Spleen (tissue), 11 donors: ENCODE results near the gene UBXN1. TPM values are rescaled to one million over a fixed set of nuclear protein-coding genes. Genes with fewer than 3 reads are reported as not detected.
A peak's percentile ranks its signal among the peaks of the same experiment; 100 is the strongest.

Source experiments
- DNase-seq: peaks from one replicate; pipeline ENCODE4 v3.0.0-alpha.2; 2020
- H3K27ac ChIP-seq, 8 donors: fragments of 200-600 bp; sonication (generic) in 7 of 8; 1 replicate in 4 of 8; 2 replicates in 4 of 8; pipeline versions ENCODE4 v1.5.0 to v1.8.0; 2016 to 2021; ENCODE audit warnings: inconsistent platforms in 4 of 8, mild to moderate bottlenecking in 4 of 8, moderate library complexity in 1 of 8
- H3K27me3 ChIP-seq, 7 donors: fragments of 200-600 bp; sonication (generic) in 6 of 7; replicated peaks in 1 of 7; 1 replicate in 4 of 7; 2 replicates in 3 of 7; pipeline versions ENCODE4 v1.5.0 to v1.8.0; 2016 to 2021; ENCODE audit warnings: inconsistent platforms in 3 of 7, mild to moderate bottlenecking in 1 of 7
- H3K36me3 ChIP-seq, 6 donors: fragments of 200-600 bp; sonication (generic) in 5 of 6; 1 replicate in 4 of 6; 2 replicates in 2 of 6; pipeline versions ENCODE4 v1.5.0 to v1.8.0; 2016 to 2021; ENCODE audit warnings: inconsistent platforms in 2 of 6
- H3K4me1 ChIP-seq, 6 donors: fragments of 200-600 bp; sonication (generic) in 5 of 6; 1 replicate in 3 of 6; 2 replicates in 3 of 6; pipeline versions ENCODE4 v1.5.0 to v1.8.0; 2016 to 2021; ENCODE audit warnings: inconsistent platforms in 3 of 6
- H3K4me3 ChIP-seq, 8 donors: fragments of 200-600 bp; sonication (generic) in 7 of 8; 1 replicate in 4 of 8; 2 replicates in 4 of 8; pipeline versions ENCODE4 v1.5.0 to v1.8.0; 2016 to 2021; ENCODE audit warnings: inconsistent platforms in 4 of 8, mild to moderate bottlenecking in 4 of 8, moderate library complexity in 2 of 8
- H3K9me3 ChIP-seq, 8 donors: fragments of 200-600 bp; sonication (generic) in 7 of 8; 1 replicate in 4 of 8; 2 replicates in 4 of 8; pipeline versions ENCODE4 v1.5.0 to v1.8.0; 2016 to 2021; ENCODE audit warnings: inconsistent platforms in 4 of 8
- POLR2A ChIP-seq, 3 donors: fragments of 450-650 bp; IDR thresholded peaks; one replicate each; pipeline ENCODE4 v1.5.1; 2017; ENCODE audit warnings: antibody characterized with exemption in 3 of 3, mild to moderate bottlenecking in 1 of 3
- POLR2AphosphoS5 ChIP-seq, 3 donors: sonication (generic); formaldehyde crosslinking; IDR thresholded peaks; one replicate each; pipeline ENCODE4 v1.5.1; 2017; ENCODE audit warnings: antibody characterized with exemption in 3 of 3
- WGBS, 5 donors: extraction: QIAGEN DNeasy Blood & Tissue Kit in 3 of 5; methylation state at CpG; one replicate each; pipeline versions ENCODE4 v1.1.5 to v1.1.7; 2013 to 2018; 5-methylcytosine and 5-hydroxymethylcytosine counted together
- intact Hi-C: fragments of 100-400 bp; cut with DNase I; formaldehyde crosslinking; loops from one replicate; pipeline ENCODE4 v1.15.0; 2023; ENCODE audit warnings: low total_unique reads
- polyA plus RNA-seq, 3 donors: library from polyadenylated mRNA; stranded (reverse); fragments of 200-250 nt; gene quantifications; one replicate each; pipeline ENCODE4 v1.2.1, GENCODE V29; 2013
- total RNA-seq, 7 donors: library from RNA; depleted of rRNA in 3 of 7; stranded (reverse); fragments of >200 nt in 3 of 7; fragmentation: NEBNext Ultra II Directional in 4 of 7; extraction: Animal tissue kit (Norgen Biotek cat#: 25700) in 4 of 7; gene quantifications; one replicate each; pipeline versions ENCODE4 v1.1.0 to v1.2.1, GENCODE V29; 2016 to 2021
- TF ChIP-seq, protein P1 (sequence below), 11 experiments: fragments of 200-600 bp in 7 of 11; fragments of 450-650 bp in 4 of 11; sonication (generic) in 4 of 11; IDR thresholded peaks in 8 of 11; conservative IDR thresholded peaks in 3 of 11; 1 replicate in 7 of 11; 2 replicates in 4 of 11; pipeline versions ENCODE4 v1.4.0 to v1.8.0; 2016 to 2021; ENCODE audit warnings: antibody characterized with exemption in 11 of 11, inconsistent platforms in 4 of 11, mild to moderate bottlenecking in 1 of 11
- donor health status: healthy with polysubstance abuse.
- donor health status: DM: no; HTN: no; CAD: no; lungs with moderate emphysema.
- donor health status: DM: no; HTN: no; CAD: no.
- donor health status: Bipolar disorder and iron deficiency.
- donor health status: healthy.
- donor health status: DM: no; HTN: no; CAD: no.
- donor health status: DM: yes; HTN: yes; CAD: no.

Gene UBXN1
- total and polyA plus RNA-seq, 10 donors = 93.8 to 209 (median 130) TPM

DNA sequence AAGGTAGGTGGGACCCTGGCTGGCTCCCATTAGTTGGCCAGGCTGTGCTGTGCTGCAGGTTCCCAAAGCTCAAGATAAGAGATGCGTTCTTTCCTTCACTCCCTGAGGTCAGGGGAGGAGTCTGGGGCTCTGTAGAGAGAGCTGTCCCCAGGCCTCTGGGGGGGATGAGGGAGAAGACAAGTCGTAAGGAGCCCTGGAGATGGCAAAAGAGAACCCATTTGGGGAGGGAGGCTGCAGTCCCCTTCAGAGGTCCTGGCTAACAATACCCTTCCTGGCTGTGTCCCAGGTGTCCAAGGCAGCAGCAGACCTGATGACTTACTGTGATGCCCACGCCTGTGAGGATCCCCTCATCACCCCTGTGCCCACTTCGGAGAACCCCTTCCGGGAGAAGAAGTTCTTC, 29.5 kb upstream of the UBXN1 start:
- H3K36me3 ChIP-seq = peaks cover 0 to 34% (median 26%) of the 10 kb centered on the region in 6 donors
- H3K27me3 ChIP-seq = no peaks in the 10 kb centered on the region
- WGBS, 5 donors = 78 to 85% (median 83%) methylated on average over 5 of the region's 5 CpGs
- intact Hi-C loops = no loop called here
- H3K27ac ChIP-seq = peak overlapping the region; percentile 93 to 99 (median 97)
- DNase-seq = no peak
- H3K9me3 ChIP-seq = no peaks in the 10 kb centered on the region
- peaks cover 34 to 87% (median 62%) of the 10 kb centered on the region in 6 donors for H3K4me1 ChIP-seq
- peak overlapping the region in 7 of 8 donors; percentile 41 to 75 (median 52) for H3K4me3 ChIP-seq
- TF ChIP-seq POLR2A (IDR thresholded peaks at IDR 0.05) (no peak), POLR2AphosphoS5 (IDR thresholded peaks at IDR 0.05) (no peak)
- TF ChIP-seq, protein P1, sequence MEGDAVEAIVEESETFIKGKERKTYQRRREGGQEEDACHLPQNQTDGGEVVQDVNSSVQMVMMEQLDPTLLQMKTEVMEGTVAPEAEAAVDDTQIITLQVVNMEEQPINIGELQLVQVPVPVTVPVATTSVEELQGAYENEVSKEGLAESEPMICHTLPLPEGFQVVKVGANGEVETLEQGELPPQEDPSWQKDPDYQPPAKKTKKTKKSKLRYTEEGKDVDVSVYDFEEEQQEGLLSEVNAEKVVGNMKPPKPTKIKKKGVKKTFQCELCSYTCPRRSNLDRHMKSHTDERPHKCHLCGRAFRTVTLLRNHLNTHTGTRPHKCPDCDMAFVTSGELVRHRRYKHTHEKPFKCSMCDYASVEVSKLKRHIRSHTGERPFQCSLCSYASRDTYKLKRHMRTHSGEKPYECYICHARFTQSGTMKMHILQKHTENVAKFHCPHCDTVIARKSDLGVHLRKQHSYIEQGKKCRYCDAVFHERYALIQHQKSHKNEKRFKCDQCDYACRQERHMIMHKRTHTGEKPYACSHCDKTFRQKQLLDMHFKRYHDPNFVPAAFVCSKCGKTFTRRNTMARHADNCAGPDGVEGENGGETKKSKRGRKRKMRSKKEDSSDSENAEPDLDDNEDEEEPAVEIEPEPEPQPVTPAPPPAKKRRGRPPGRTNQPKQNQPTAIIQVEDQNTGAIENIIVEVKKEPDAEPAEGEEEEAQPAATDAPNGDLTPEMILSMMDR (IDR thresholded peaks at IDR 0.05 in 8 of 11, conservative IDR thresholded peaks at IDR 0.05 in 3 of 11) = no peak

DNA sequence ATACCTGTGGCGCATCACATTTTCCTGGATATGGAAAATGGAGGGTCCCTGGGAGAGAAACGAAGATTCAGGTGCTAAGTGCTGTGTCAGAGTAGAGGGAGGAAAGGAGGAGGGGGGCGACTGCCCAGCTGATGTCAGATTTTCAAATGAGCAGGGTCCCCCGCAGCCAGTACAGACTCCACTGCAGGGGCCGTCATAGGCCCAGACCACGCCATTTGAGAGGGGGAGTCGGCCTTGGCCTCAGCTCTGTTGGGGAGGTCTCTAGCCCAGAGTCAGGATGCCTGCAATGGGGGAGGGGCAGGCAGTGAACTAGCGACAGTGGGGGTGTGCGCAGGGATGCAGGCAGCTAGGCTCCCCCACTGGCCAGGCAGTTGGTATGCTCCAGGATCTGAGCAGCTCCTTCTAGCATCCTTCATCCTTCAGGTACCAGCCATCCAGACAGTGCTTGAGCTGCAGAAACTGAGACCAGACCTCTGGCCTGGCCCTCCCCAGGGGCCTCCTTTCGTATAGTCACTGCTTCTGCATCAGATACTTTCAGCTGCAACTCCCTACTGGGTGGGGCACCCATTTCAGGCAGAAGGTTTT, 28.5 kb upstream of the UBXN1 start, which contains the start of the genes BSCL2 and GNG3:
Gene BSCL2, minus strand, starts transcription at position 148 of the 585 bp plus-strand sequence. CDS start 229 bp downstream, outside the sequence.
Gene GNG3, plus strand, starts transcription at position 400 of the 585 bp plus-strand sequence. CDS start 620 bp downstream, outside the sequence.
- Histone ChIP-seq H3K36me3 (peaks cover 0 to 27% (median 18%) of the 10 kb centered on the region in 6 donors), H3K9me3 (no peaks in the 10 kb centered on the region), H3K4me1 (peaks cover 34 to 84% (median 53%) of the 10 kb centered on the region in 6 donors), H3K4me3 (peak within 1 kb of the TSS; percentile 67 to 94 (median 84)), H3K27me3 (no peaks in the 10 kb centered on the region), H3K27ac (peak within 1 kb of the TSS; percentile 93 to 99 (median 97))
- TF ChIP-seq, protein P1 (IDR thresholded peaks at IDR 0.05 in 8 of 11, conservative IDR thresholded peaks at IDR 0.05 in 3 of 11) = no peak
- TF ChIP-seq POLR2A (IDR thresholded peaks at IDR 0.05) (no peak), POLR2AphosphoS5 (IDR thresholded peaks at IDR 0.05) (peak in 1 of 3 donors; percentile 61)
- DNase-seq = peak; percentile 84
- 82 to 97% (median 86%) methylated on average over 8 to 10 of the region's 10 CpGs for WGBS, 5 donors
- intact Hi-C loops = no loop called here

DNA sequence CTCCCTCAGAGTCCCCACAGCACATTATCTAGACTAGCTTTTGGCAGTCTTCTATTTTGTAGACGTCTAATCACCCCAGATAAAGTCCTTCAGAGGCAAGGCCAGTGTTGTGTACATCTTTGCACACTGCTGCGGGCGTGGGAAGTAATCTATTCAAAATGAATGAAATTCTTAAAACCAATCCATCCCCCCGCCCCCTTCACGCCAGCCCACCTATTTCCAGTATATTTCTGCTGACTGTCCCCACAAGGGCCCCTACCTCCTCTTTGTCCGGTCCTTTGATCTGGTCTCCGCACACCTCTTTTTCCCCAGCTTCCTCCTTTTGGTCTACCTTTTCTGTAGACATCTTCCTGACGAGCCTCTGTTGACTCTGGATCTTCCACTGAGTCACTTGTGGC, 28.0 kb upstream of the UBXN1 start:
- H3K27me3 ChIP-seq = no peaks in the 10 kb centered on the region
- no peaks in the 10 kb centered on the region for H3K9me3 ChIP-seq
- peak overlapping the region; percentile 48 to 86 (median 78) for H3K27ac ChIP-seq
- no peak for DNase-seq
- WGBS, 5 donors = 77 to 88% (median 86%) methylated on average over 8 of the region's 8 CpGs
- H3K4me1 ChIP-seq = peaks cover 34 to 79% (median 51%) of the 10 kb centered on the region in 6 donors
- H3K4me3 ChIP-seq = peak overlapping the region in 7 of 8 donors; percentile 67 to 94 (median 81)
- H3K36me3 ChIP-seq = peaks cover 0 to 27% (median 12%) of the 10 kb centered on the region in 6 donors
- intact Hi-C loops = no loop called here
- TF ChIP-seq, protein P1 (IDR thresholded peaks at IDR 0.05 in 8 of 11, conservative IDR thresholded peaks at IDR 0.05 in 3 of 11) = no peak
- TF ChIP-seq POLR2AphosphoS5 (IDR thresholded peaks at IDR 0.05) = no peak
- TF ChIP-seq POLR2A (IDR thresholded peaks at IDR 0.05) = no peak
